ENCODE results near the gene IFI30.
"Not testable (repeated sequence)": the region's sequence is repeated elsewhere in the genome, so short reads cannot be mapped to it uniquely, and the experiment has no call there.

IFI30 gene

GRCh38 chr19:18203408-18203862 lies 29.8 kb downstream of the IFI30 start:
- no peak for DNase-seq (ENCODE audit: low read depth)

- DNase-seq (ENCODE audit: low read depth): peak; percentile 100
Observed at GRCh38 chr19:18203863-18204393, 30.3 kb downstream of the IFI30 start, which contains the start of gene RAB3A. RAB3A (minus strand) TSS chr19:18204042; CDS start chr19:18202740, 1,302 bp downstream.

- no peak for DNase-seq (ENCODE audit: low read depth)
Observed at GRCh38 chr19:18204394-18205199, 31.0 kb downstream of the IFI30 start.

GRCh38 chr19:18205200-18205892 lies 31.7 kb downstream of the IFI30 start:
- DNase-seq (ENCODE audit: low read depth): no peak

GRCh38 chr19:18206018-18206417 lies 32.4 kb downstream of the IFI30 start:
- DNase-seq (ENCODE audit: low read depth): no peak

- no peak for DNase-seq (ENCODE audit: low read depth)
Observed at GRCh38 chr19:18208098-18208951, 34.7 kb downstream of the IFI30 start.

GRCh38 chr19:18209912-18210311 lies 36.3 kb downstream of the IFI30 start:
- DNase-seq (ENCODE audit: low read depth): not testable (repeated sequence)

- DNase-seq (ENCODE audit: low read depth): no peak
Observed at GRCh38 chr19:18211683-18212082, 38.1 kb downstream of the IFI30 start.

- no peak for DNase-seq (ENCODE audit: low read depth)
Observed at GRCh38 chr19:18214779-18215433, 41.3 kb downstream of the IFI30 start.

- no peak for DNase-seq (ENCODE audit: low read depth)
Observed at GRCh38 chr19:18216789-18217188, 43.2 kb downstream of the IFI30 start.

- no peak for DNase-seq (ENCODE audit: low read depth)
Observed at GRCh38 chr19:18218159-18218558, 44.5 kb downstream of the IFI30 start.

- no peak for DNase-seq (ENCODE audit: low read depth)
Observed at GRCh38 chr19:18218600-18218999, 45.0 kb downstream of the IFI30 start.

- no peak for DNase-seq (ENCODE audit: low read depth)
Observed at GRCh38 chr19:18219911-18220631, 46.5 kb downstream of the IFI30 start.

GRCh38 chr19:18220632-18221275 lies 47.1 kb downstream of the IFI30 start:
- no peak for DNase-seq (ENCODE audit: low read depth)

- no peak for DNase-seq (ENCODE audit: low read depth)
Observed at GRCh38 chr19:18221815-18222725, 48.5 kb downstream of the IFI30 start.

GRCh38 chr19:18223860-18224524 lies 50.4 kb downstream of the IFI30 start:
- DNase-seq (ENCODE audit: low read depth): no peak

- peak; percentile 76 for DNase-seq (ENCODE audit: low read depth)
Observed at GRCh38 chr19:18224525-18225354, 51.1 kb downstream of the IFI30 start.

GRCh38 chr19:18225355-18225701 lies 51.7 kb downstream of the IFI30 start:
- no peak for DNase-seq (ENCODE audit: low read depth)
